ENCODE measurements around the gene RELN.

- TF ChIP-seq POLR2AphosphoS5 (IDR thresholded peaks at IDR 0.05) (no peak), CTCF (IDR thresholded peaks at IDR 0.05) (no peak), POLR2A (IDR thresholded peaks at IDR 0.05) (no peak), EP300 (IDR thresholded peaks at IDR 0.05) (no peak)
Observed at GRCh38 chr7:103955985-103956384, 33.5 kb downstream of the RELN start.
